ENCODE data around the gene PDX1. TPM values are rescaled to one million over a fixed set of nuclear protein-coding genes. Genes with fewer than 3 reads are reported as not detected.

The PDX1 gene
- total and polyA plus RNA-seq, 9 of the 15 experiments (the other 6 are each of a cell fraction or from before 2014, with no cell fraction given) = not detected

DNA sequence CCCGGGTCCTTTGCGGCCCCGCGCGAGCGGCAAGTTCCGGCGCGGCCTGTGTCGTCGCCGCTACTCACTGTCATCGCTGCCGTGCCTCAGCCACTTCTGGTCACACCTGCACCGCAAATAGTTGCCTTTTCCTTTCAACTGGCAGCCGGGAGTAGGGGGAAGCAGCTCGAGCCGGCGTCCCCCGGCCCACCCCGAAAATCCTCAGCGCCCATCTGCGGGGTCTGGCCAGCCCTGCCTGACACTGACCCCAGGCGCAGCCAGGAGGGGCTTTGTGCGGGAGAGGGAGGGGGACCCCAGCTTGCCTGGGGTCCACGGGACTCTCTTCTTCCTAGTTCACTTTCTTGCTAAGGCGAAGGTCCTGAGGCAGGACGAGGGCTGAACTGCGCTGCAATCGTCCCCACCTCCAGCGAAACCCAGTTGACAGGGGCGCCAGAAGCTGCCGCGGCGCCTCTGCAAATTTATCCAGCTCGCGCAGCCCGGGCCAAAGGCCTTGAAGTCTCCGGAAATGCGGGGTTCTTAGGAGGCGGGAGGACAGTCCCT lies 1.7 kb downstream of the PDX1 start:
- H2AFZ ChIP-seq (ENCODE audit: low read depth, low read length) = no peak overlapping the region
- no peaks in the 10 kb centered on the region for H3K36me3 ChIP-seq (ENCODE audit: control insufficient read depth, insufficient read depth, low read length)
- no peak overlapping the region for H3K4me3 ChIP-seq
- no peak for DNase-seq (ENCODE audit: extremely low read depth in 1 of 4, low spot score in 3 of 4)
- no peak overlapping the region for H3K27ac ChIP-seq (ENCODE audit: extremely low read depth, low read depth, low read length)
- ChIA-PET CTCF (ENCODE audit: low intra/inter-chr PET ratio) (no interaction called here), POLR2A (interaction anchor here (0.5 to 0.6 kb wide), 2 partner anchors 11 to 132 kb away, joined by 3 read pairs; no protein-coding TSS in a partner anchor)
- no peak for FAIRE-seq
- no peak overlapping the region for H3K4me2 ChIP-seq (ENCODE audit: insufficient read depth, low read length)
- in situ Hi-C loops (cut with MboI) (no loop called here), intact Hi-C loops (cut with micrococcal nuclease) (no loop called here)
- no peaks in the 10 kb centered on the region for H3K79me2 ChIP-seq (ENCODE audit: control insufficient read depth, insufficient read depth, low read length)
- ATAC-seq = no peak
- H3K9me3 ChIP-seq (replicated peaks; ENCODE audit: control insufficient read depth, insufficient read depth, low read depth, low read length) = no peaks in the 10 kb centered on the region
- 70% methylated on average over 2 of the region's 41 CpGs for WGBS (ENCODE audit: insufficient coverage, low coverage, missing lambda C conversion rate)
- no peaks in the 10 kb centered on the region for H4K20me1 ChIP-seq (replicated peaks; ENCODE audit: control insufficient read depth, insufficient read depth, low read length)
- no peak overlapping the region for H3K9ac ChIP-seq (ENCODE audit: insufficient read depth in 1 of 2, low read depth in 2 of 2, low read length in 2 of 2)
- peaks cover 0 to 9% of the 10 kb centered on the region in 2 experiments; a peak in 2 of 5 replicates for H3K4me1 ChIP-seq (replicated peaks in 1 of 2; ENCODE audit: control insufficient read depth in 2 of 2, insufficient read depth in 2 of 2, low read length in 2 of 2)
- BruUV-seq (replicated peaks) = no TSS peak
- H3K27me3 ChIP-seq (ENCODE audit: control insufficient read depth in 2 of 2, insufficient read depth in 2 of 2, low read length in 2 of 2) = peaks cover 11 to 57% of the 10 kb centered on the region in 2 experiments; a peak in 4 of 5 replicates
- H3K9me1 ChIP-seq (ENCODE audit: control insufficient read depth, insufficient read depth, low read length) = no peaks in the 10 kb centered on the region
- TF ChIP-seq ZNF780A (CRISPR knock-in tag; IDR thresholded peaks at IDR 0.05) = no peak
- TF ChIP-seq, protein P1, sequence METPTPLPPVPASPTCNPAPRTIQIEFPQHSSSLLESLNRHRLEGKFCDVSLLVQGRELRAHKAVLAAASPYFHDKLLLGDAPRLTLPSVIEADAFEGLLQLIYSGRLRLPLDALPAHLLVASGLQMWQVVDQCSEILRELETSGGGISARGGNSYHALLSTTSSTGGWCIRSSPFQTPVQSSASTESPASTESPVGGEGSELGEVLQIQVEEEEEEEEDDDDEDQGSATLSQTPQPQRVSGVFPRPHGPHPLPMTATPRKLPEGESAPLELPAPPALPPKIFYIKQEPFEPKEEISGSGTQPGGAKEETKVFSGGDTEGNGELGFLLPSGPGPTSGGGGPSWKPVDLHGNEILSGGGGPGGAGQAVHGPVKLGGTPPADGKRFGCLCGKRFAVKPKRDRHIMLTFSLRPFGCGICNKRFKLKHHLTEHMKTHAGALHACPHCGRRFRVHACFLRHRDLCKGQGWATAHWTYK (CRISPR knock-in tag; IDR thresholded peaks at IDR 0.05) = no peak
- no peak for TF ChIP-seq ZNF707 (CRISPR knock-in tag; conservative IDR thresholded peaks at IDR 0.05)
- no peak for TF ChIP-seq GTF2B (IDR thresholded peaks at IDR 0.05; ENCODE audit: extremely low read depth, insufficient read length)
- TF ChIP-seq FOXP1 (CRISPR knock-in tag; IDR thresholded peaks at IDR 0.05) = no peak
- no peak for TF ChIP-seq ZNF165 (CRISPR knock-in tag; IDR thresholded peaks at IDR 0.05; ENCODE audit: borderline replicate concordance)
- no peak for TF ChIP-seq XRCC5 (IDR thresholded peaks at IDR 0.05; ENCODE audit: low read depth, low read length)
- TF ChIP-seq ZNF384 (IDR thresholded peaks at IDR 0.05; ENCODE audit: low read depth, low read length) = no peak
- TF ChIP-seq CHD1 (IDR thresholded peaks at IDR 0.05; ENCODE audit: low read length) = no peak
- TF ChIP-seq PTRF (tag; IDR thresholded peaks at IDR 0.05) = no peak
- no peak for TF ChIP-seq AFF1 (IDR thresholded peaks at IDR 0.05; ENCODE audit: low read depth in 1 of 2, partially characterized antibody in 2 of 2)
- no peak for TF ChIP-seq FIP1L1 (IDR thresholded peaks at IDR 0.05; ENCODE audit: low read depth, low read length, poor library complexity, severe bottlenecking)

All from K562 (cell line).